Measurements from ENCODE around the gene KCNK6.
A peak's percentile ranks its signal among the peaks of the same experiment; 100 is the strongest.

Gene KCNK6

GRCh38 chr19:38298821-38299680 is 20.6 kb upstream of the KCNK6 start:
- no peak for DNase-seq (ENCODE audit: low spot score)

GRCh38 chr19:38303517-38304351 is 15.9 kb upstream of the KCNK6 start, which contains the start of gene C19orf33:
TSS of gene C19orf33 (plus strand) at chr19:38304251. CDS start at chr19:38304262, 11 bp downstream.
- no peak for DNase-seq (ENCODE audit: low spot score)

GRCh38 chr19:38304352-38304865 is 15.2 kb upstream of the KCNK6 start:
- no peak for DNase-seq (ENCODE audit: low spot score)

- DNase-seq (ENCODE audit: low spot score) = peak; percentile 44
Observed at GRCh38 chr19:38304866-38305429, 14.7 kb upstream of the KCNK6 start.

DNA sequence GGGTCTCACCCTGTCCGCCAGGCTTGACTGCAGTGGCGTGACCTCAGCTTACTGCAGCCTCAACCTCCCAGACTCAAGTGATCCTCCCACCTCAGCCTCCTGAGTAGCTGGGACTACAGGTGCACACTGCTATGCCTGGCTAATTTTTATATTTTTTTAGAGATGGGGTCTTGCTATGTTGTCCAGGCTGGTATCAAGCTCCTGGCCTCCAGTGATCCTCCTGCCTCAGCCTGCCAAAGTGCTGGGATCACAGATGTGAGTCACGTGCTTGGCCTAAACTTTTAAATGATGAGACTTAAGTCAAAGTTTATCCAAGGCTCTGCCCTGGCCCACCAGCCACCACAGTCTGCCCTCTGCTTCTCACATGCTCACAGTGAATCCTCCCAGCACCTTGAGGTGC is 13.4 kb upstream of the KCNK6 start:
- DNase-seq (ENCODE audit: low spot score) = no peak

DNA sequence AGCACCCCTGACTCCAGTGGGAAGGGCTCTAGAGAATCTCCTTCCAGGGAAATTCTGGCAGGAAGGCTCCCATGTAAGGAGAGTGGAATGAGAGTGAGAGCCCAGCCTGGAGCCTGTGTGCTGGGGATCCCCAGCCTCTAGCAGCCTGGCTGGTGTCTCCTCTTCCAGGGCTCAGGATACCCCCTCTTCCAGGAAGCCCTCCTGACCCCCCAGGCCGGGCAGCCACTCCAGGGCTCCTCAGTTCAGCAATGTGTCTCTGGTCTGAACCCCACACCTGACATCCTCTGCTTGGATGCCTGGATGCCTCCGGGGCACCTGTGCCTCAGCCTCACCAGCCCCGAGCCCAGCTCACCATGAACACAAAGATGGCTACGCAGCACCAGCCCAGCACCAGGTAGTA is 12.6 kb upstream of the KCNK6 start:
- no peak for DNase-seq (ENCODE audit: low spot score)

DNA sequence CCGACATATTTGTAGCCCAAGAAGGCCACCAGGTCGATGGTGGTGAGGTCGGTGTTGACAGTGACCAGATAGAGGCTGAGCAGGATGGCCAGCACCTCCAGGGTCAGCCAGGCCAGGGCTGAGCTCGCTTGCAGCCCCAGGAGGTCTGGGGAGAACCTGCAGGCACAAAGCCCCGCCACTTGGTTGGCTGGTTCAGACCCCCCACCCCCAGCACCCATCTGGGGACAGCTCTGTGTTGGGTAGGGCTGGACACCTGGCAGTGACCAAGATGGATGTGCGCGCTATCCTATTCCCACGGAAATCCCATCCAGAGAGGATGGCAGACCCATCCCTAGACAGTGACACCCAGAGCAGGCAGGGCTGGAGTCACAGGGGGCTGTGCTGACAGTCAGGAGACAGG is 12.0 kb upstream of the KCNK6 start:
- DNase-seq (ENCODE audit: low spot score) = no peak

GRCh38 chr19:38308006-38308766 is 11.5 kb upstream of the KCNK6 start:
- no peak for DNase-seq (ENCODE audit: low spot score)

DNA sequence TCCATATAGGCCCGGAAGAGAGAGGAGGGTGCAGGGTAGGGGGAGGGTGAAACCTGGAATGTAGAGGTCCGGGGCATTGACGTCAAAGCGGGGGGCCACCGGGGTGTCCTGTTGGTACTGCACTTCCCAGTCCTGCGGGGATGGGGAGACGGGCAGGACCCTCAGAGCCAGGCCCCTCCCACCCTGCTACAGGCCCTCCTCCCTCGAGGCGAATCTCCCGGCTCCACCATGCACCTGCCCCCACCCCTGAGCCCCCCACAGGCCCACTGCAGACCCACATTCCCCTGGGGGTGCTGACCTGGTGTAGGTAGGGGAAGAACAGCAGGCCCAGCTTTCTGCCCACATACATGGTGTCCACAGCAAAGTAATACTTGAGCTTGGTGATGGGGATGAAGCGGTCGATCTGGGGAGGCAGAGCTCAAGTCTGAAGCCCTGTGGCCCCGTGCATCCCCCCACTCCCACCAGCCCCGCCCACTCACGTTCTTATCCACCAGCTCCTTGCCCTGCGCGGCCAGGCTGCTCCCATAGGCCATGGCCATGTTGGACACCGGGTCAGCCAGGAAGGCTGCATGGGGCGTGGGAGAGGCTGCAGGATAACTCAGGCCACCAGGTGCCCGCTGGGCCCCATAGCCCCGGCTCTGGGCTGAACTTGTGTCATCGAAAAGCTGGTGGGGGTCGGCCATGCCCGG is 10.6 kb upstream of the KCNK6 start:
- DNase-seq (ENCODE audit: low spot score) = no peak

DNA sequence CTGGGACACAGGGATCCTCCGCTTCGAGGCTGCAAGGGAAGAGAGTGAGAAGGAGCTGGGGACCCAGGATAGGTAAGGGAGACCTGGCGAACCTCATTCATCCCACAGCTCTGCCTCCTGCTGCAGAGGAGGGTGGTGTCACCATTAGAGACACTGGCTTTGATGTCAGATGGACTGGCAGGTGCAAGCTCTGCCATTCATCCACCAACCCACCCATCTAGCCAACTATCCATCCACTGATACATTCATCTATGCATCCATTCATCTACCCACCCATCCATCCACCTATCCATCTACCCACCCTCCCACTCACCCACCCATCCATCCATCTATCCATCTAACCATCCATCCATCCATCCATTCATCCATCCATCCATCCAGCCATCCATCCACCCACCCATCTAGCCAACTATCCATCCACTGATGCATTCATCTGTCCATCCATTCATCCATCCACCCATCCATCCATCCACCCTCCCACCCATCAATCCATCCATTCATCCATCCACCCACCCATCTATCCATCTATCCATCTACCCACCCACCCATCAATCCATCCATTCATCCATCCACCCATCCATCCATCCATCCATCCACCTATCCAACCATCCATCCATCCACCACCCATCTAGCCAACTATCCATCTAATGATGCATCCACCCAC is 9.9 kb upstream of the KCNK6 start:
- no peak for DNase-seq (ENCODE audit: low spot score)

DNA sequence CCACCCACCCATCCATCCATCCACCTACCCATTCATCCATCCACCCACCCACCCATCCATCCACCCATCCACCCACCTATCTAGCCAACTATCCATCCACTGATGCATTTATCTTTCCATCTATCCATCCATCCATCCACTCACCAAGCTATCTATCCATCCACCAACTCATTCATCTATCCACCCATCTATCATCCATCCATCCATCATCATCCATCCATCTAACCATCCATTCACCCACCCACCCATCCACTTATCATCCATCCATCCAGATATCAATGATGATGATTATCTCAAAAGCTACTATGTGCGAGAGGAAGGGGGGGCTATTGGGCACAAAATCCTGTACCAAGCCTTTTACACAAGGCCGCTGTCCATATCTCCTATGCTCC is 9.4 kb upstream of the KCNK6 start:
- no peak for DNase-seq (ENCODE audit: low spot score)

DNA sequence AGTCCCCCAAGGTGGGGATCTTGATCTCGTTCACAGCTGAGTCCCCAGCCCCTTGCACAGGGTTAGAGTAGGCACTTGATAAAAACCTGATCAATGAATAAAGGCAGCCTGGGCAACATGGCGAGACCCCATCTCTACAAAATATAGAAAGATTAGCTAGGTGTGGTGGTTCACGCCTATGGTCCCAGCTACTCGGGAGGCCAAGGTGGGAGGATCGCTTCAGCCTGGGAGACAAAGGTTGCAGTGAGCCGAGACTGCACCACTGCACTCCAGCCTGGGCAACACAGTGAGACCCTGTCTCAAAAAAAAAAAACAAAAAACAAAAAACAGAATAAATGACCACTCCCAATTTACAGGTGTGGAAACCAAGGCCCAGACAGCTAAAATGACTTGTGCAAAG is 8.7 kb upstream of the KCNK6 start:
- DNase-seq (ENCODE audit: low spot score) = no peak

GRCh38 chr19:38315657-38316476 is 3.8 kb upstream of the KCNK6 start, which contains the start of gene YIF1B:
TSS of gene YIF1B (minus strand) at chr19:38315947. CDS start at chr19:38315917, 30 bp downstream.
- DNase-seq (ENCODE audit: low spot score) = peak; percentile 99

DNA sequence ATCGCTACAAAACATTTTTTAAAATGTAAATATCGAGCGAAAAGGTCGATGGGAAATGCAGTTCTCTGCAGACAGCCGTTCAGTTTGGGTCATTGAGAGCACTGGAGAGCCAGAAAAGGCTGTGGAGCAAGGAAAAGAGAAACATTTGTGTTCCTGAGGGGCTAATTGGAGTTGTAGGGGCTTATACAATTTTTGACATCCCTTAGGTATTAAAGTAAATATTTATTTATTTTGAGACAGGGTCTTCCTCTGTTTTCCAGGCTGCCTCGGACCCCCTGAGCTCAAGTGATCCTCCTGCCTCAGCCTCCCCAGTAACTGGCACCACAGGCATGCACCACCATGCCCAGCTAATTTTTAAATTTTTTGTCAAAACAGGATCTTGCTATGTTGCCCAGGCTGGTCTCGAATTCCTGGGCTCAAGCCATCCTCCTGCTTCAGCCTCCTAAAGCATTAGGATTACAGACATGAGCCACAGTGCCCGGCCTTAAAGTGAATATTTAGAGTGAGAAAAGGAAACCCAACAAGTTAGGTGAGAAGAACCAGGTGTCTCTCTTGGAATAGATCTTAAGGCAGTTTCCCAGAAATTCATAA is 3.1 kb upstream of the KCNK6 start:
- DNase-seq (ENCODE audit: low spot score) = no peak

- DNase-seq (ENCODE audit: low spot score) = no peak
Observed at GRCh38 chr19:38317104-38317612, 2.5 kb upstream of the KCNK6 start.

DNA sequence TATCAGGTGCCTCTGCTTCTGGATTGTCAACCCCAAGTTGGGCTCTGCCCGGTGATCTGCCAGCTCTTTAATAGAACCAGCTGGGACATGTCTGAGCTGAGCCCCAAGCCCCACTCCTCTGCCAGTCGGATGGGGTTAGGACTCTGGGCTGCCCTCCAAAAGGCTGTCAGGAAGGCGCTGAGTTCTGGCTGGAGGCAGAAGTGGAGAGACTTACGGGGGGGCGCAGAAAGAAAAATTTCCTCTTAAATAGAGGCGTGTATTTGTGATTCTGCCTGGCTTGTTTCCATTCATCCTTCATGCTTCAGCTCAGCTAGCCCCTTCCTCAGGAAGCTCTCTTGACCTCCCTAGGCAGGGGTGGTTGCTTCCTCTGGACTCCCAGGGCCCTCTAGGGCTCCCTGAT is 985 bp upstream of the KCNK6 start:
- no peak for DNase-seq (ENCODE audit: low spot score)

- no peak for DNase-seq (ENCODE audit: low spot score)
Observed at GRCh38 chr19:38320969-38321339, 1.3 kb downstream of the KCNK6 start.

GRCh38 chr19:38321646-38322196 is 2.1 kb downstream of the KCNK6 start:
- DNase-seq (ENCODE audit: low spot score) = no peak

DNA sequence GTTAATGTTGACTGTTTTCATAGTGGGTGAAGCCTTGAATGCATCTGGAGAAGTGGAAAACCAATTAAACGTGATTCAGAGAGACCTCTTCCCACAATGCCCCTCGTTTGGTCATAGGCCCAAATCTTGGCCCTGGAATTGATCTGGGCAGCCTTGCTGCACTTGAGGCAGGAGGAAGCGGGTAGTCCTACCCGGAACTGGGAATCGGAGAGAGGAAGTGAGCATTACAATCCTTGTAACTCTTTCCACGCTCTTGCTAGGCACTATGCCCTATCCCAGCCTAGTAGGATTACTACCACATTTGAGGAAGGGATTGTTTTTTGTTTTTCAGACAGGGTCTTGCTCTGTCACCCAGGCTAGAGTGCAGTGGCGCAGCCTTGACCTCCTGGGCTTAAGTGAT is 3.6 kb downstream of the KCNK6 start:
- DNase-seq (ENCODE audit: low spot score) = no peak

Measured in cerebellar cortex (tissue), 1 donor.